ENCODE results near the gene TBC1D1.

Gene TBC1D1

GRCh38 chr4:38157592-38157991, 266.7 kb downstream of the TBC1D1 start:
- Histone ChIP-seq H3K4me3 (ENCODE audit: low read depth, low read length) (no peak overlapping the region), H3K36me3 (no peaks in the 10 kb centered on the region), H3K27me3 (no peaks in the 10 kb centered on the region), H3K9me3 (no peaks in the 10 kb centered on the region), H3K4me1 (peaks cover 4% of the 10 kb centered on the region; the same call in 1 of the 2 replicates)
- no peak for TF ChIP-seq CTCF (IDR thresholded peaks at IDR 0.05; ENCODE audit: low read depth, low read length)
- DNase-seq: no peak

GRCh38 chr4:38160487-38161207, 269.8 kb downstream of the TBC1D1 start:
- H3K4me3 ChIP-seq (ENCODE audit: low read depth, low read length): no peak overlapping the region
- no peak for DNase-seq
- H3K27me3 ChIP-seq: no peaks in the 10 kb centered on the region
- no peak for TF ChIP-seq CTCF (IDR thresholded peaks at IDR 0.05; ENCODE audit: low read depth, low read length)
- no peaks in the 10 kb centered on the region for H3K9me3 ChIP-seq
- H3K4me1 ChIP-seq: peaks cover 4% of the 10 kb centered on the region; the same call in 1 of the 2 replicates
- H3K36me3 ChIP-seq: no peaks in the 10 kb centered on the region

DNA sequence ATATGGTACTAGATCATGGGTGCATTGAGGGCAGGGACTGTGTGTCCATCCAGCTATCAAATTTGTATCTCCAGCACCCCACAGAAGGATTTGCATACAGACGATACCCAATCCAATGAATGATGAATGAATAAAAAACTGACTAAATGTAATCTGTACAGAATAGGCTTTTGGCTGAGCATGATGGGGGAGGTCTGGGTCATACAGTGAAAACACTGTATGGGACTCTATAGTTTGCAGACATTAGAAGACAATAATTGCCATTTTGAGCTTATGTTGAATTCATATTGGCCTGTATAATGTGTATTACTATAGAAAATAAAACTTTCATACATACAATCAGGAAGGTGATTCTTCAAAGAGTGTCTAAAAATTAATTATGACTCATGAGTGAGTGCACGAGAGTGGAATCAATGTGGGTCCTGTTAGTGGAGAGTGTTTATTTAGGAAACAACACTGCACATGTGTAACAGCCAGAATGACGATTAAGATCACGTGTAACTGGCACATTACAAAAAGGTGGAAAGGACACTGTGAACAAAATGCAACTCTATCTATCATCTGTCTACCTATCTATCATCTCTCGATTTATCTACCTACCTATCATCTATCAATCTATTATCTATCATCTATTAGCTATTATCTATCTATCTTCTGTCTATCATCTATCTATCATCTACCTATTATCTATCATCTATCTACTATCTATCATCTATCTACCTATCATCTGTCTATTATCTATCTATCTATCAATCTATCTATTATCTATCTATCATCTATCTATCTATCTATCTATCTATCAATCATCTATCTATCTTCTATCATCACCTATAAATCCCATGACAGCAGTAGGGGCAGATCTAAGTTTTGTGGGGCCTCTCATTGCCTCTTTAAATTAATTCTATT, 270.6 kb downstream of the TBC1D1 start:
- no peak for TF ChIP-seq CTCF (IDR thresholded peaks at IDR 0.05; ENCODE audit: low read depth, low read length)
- H3K9me3 ChIP-seq: no peaks in the 10 kb centered on the region
- H3K27me3 ChIP-seq: no peaks in the 10 kb centered on the region
- H3K4me3 ChIP-seq (ENCODE audit: low read depth, low read length): no peak overlapping the region
- no peak for DNase-seq
- no peaks in the 10 kb centered on the region for H3K36me3 ChIP-seq
- peaks cover 4% of the 10 kb centered on the region; the same call in 1 of the 2 replicates for H3K4me1 ChIP-seq

DNA sequence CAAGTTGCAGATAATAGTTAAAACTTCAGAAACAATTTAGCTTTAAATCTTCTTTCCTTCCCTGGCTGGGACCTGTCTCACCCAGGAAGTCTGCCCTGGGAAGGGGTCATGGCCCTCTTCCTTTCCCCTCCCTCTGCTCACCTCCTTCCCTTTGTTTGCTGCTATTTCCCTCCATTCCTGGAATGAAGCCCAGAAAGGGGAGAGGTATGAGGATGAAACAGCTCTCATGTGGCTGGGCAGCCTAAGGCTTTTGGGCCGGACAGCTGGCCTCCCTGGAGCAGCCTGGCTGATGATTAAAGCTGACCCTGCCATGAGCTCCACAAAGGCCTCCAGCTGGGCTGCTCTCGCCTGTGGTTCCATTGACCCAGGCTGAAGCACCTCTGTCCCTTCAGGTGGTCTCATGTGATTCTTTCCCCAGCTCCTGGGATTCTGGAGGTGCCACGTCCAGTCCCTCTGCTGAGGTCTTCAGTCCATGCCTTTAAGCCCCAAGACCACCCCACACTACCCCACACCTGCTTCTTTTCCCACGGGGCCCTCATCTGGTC, 271.4 kb downstream of the TBC1D1 start:
- Histone ChIP-seq H3K4me3 (ENCODE audit: low read depth, low read length) (no peak overlapping the region), H3K36me3 (no peaks in the 10 kb centered on the region), H3K27me3 (no peaks in the 10 kb centered on the region), H3K4me1 (peaks cover 4% of the 10 kb centered on the region; the same call in 1 of the 2 replicates), H3K9me3 (no peaks in the 10 kb centered on the region)
- TF ChIP-seq CTCF (IDR thresholded peaks at IDR 0.05; ENCODE audit: low read depth, low read length): no peak
- DNase-seq: no peak

- no peak overlapping the region for H3K4me3 ChIP-seq (ENCODE audit: low read depth, low read length)
- H3K27me3 ChIP-seq: no peaks in the 10 kb centered on the region
- TF ChIP-seq CTCF (IDR thresholded peaks at IDR 0.05; ENCODE audit: low read depth, low read length): no peak
- no peaks in the 10 kb centered on the region for H3K36me3 ChIP-seq
- peaks cover 4% of the 10 kb centered on the region; the same call in 1 of the 2 replicates for H3K4me1 ChIP-seq
- no peak for DNase-seq
- H3K9me3 ChIP-seq: no peaks in the 10 kb centered on the region
Observed at GRCh38 chr4:38163216-38164006, 272.5 kb downstream of the TBC1D1 start.
